Measurements from ENCODE around the gene FRAS1. TPM values are rescaled to one million over a fixed set of nuclear protein-coding genes. Genes with fewer than 3 reads are reported as not detected.

The FRAS1 gene
- total RNA-seq, 1 donor from 2014 or later: 20.2 TPM

DNA sequence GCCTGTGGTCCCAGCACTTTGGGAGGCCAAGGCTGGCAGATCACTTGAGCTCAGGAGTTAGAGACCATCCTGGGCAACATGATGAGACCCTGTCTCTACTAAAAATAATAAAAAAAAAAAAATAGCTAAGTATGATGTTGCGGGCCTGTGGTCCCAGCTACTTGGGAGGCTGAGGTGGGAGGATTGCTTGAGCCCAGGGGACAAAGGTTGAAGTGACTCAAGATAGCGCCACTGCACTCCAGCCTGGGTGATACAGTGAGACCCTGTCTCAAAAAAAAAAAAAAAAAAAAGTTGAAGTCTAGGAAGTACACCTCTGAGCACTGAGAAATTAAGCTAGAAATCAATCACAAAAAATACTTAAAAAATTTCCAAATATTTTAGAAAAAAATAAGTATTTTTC, 86.5 kb downstream of the FRAS1 start:
- no peak overlapping the region for H3K4me3 ChIP-seq
- intact Hi-C loops (cut with DNase I): no loop called here
- H3K27ac ChIP-seq: no peak overlapping the region
- no peaks in the 10 kb centered on the region for H3K36me3 ChIP-seq
- H3K4me1 ChIP-seq: no peaks in the 10 kb centered on the region
- TF ChIP-seq, protein P1, sequence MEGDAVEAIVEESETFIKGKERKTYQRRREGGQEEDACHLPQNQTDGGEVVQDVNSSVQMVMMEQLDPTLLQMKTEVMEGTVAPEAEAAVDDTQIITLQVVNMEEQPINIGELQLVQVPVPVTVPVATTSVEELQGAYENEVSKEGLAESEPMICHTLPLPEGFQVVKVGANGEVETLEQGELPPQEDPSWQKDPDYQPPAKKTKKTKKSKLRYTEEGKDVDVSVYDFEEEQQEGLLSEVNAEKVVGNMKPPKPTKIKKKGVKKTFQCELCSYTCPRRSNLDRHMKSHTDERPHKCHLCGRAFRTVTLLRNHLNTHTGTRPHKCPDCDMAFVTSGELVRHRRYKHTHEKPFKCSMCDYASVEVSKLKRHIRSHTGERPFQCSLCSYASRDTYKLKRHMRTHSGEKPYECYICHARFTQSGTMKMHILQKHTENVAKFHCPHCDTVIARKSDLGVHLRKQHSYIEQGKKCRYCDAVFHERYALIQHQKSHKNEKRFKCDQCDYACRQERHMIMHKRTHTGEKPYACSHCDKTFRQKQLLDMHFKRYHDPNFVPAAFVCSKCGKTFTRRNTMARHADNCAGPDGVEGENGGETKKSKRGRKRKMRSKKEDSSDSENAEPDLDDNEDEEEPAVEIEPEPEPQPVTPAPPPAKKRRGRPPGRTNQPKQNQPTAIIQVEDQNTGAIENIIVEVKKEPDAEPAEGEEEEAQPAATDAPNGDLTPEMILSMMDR (IDR thresholded peaks at IDR 0.05): no peak
- DNase-seq (no peak), ATAC-seq (no peak)
- H3K27me3 ChIP-seq: no peaks in the 10 kb centered on the region
- H3K9me3 ChIP-seq: no peaks in the 10 kb centered on the region

DNA sequence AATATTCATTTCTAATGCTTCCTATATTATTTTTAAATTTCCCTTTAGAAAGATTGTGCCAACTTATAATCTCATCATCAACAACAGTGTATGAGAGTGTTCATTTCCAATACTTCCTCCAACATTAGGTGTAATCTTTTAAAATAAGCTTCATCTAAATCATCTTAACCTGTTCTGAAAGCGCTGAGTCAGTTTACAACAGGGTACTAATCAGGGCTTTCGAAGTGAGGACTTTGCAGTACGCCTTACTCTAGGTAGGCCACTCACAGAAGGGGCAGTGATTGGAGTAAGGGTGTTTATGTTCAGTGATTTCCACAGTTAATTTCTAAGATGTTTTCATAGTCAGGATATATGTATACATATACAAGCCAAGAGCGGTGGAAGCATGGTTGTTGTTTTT, 87.9 kb downstream of the FRAS1 start:
- no peak for ATAC-seq
- TF ChIP-seq, protein P1 (IDR thresholded peaks at IDR 0.05): no peak
- no peak for DNase-seq
- intact Hi-C loops (cut with DNase I): no loop called here
- Histone ChIP-seq H3K36me3 (no peaks in the 10 kb centered on the region), H3K27ac (no peak overlapping the region), H3K4me3 (no peak overlapping the region), H3K9me3 (no peaks in the 10 kb centered on the region), H3K4me1 (no peaks in the 10 kb centered on the region), H3K27me3 (no peaks in the 10 kb centered on the region)

DNA sequence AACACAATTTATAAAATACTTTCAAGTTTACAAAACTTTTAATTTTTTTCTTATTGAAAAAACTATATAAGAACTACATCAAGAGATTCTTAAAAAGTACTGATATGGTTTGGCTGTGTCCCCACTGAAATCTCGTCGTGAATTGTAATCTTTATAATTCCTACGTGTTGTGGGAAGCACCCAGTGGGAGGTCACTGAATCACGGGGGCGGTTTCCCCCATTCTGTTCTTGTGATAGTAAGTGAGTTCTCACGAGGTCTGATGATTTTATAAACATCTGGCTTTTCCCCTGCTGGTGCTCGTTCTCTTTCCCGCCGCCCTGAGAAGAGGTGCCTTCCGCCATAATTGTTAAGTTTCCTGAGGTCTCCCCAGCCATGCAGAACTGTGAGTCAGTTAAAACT, 88.5 kb downstream of the FRAS1 start:
- H3K4me3 ChIP-seq: no peak overlapping the region
- TF ChIP-seq, protein P1 (IDR thresholded peaks at IDR 0.05): no peak
- intact Hi-C loops (cut with DNase I): no loop called here
- no peaks in the 10 kb centered on the region for H3K9me3 ChIP-seq
- H3K27me3 ChIP-seq: no peaks in the 10 kb centered on the region
- no peaks in the 10 kb centered on the region for H3K4me1 ChIP-seq
- ATAC-seq (no peak), DNase-seq (no peak)
- no peak overlapping the region for H3K27ac ChIP-seq
- no peaks in the 10 kb centered on the region for H3K36me3 ChIP-seq

DNA sequence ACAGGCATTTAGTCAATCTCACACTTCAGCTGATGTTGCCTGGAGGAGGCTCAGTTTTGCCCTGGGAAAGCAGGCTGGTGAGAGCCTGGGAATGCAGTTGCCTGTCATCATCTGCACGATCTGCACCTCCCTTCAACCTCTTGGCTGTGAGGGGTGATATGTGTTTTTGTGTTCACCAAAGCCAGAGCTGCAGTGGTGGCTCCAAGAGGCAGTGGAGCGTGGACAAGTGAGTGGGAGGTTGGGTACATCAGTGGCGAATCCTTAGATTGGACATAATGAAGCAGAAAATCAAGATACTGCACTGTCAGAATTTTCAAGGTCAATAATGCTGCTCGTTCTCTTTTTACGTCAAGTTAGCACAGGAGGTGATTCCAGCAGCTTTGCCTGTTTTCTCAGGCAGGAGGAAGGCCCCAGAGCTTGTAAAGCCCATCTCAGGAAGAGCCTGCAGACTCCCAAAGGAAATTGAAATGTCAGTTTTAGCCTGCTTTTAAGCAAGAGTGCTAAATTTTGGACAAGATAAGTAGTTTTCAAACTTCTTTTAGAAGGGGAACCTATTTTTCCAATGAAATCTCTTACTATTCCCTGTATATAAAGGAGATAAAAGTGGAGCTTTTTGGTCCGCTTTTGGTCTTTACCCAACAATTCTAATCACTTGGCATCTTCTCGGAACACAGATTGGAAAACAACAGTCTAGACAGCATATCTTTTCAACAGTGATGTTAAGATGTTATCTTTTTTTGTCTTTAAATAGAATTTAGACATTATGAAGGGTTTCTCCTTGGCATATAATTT, 92.8 kb downstream of the FRAS1 start:
- Histone ChIP-seq H3K9me3 (no peaks in the 10 kb centered on the region), H3K27ac (no peak overlapping the region), H3K27me3 (no peaks in the 10 kb centered on the region), H3K4me3 (no peak overlapping the region), H3K36me3 (no peaks in the 10 kb centered on the region), H3K4me1 (no peaks in the 10 kb centered on the region)
- DNase-seq: no peak
- TF ChIP-seq, protein P1 (IDR thresholded peaks at IDR 0.05): no peak
- ATAC-seq: no peak
- intact Hi-C loops (cut with DNase I): no loop called here

DNA sequence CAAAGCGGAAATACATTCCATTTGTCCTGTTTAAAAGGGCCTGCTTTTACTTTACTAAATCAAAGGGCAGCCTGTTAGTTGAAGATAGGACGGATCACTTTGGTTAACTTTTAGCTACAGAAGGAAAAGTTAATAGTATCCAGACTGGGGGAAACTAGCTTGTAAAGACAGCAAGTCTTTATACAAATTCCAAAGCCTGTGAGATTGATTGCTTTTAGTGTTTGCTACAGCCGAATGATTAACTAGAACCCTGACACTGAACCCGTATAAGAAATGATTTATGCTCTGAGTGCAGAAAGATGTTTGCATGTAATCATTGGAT, 93.4 kb downstream of the FRAS1 start:
- H3K4me1 ChIP-seq: no peaks in the 10 kb centered on the region
- DNase-seq (no peak), ATAC-seq (no peak)
- no peak overlapping the region for H3K27ac ChIP-seq
- TF ChIP-seq, protein P1 (IDR thresholded peaks at IDR 0.05): no peak
- intact Hi-C loops (cut with DNase I): no loop called here
- no peak overlapping the region for H3K4me3 ChIP-seq
- H3K9me3 ChIP-seq: no peaks in the 10 kb centered on the region
- no peaks in the 10 kb centered on the region for H3K36me3 ChIP-seq
- H3K27me3 ChIP-seq: no peaks in the 10 kb centered on the region

DNA sequence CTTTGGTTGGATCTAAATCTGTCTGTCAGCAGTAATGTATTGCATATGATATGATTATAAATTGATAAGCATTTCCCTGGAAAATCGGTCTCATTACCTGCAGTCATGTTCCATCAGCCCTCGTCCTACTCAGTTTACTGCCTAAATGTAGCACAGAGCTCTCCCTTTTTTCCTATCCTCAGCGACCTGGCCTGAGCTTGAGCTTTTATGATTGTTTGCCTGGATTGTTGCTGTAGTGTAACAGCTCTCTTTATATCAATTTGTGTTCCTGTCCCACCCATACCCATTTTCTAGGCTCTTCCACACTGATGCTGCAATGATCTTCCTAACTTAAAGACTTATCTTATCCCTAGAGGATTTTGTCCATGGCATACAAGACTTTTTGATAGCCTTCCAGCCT, 95.7 kb downstream of the FRAS1 start:
- TF ChIP-seq, protein P1 (IDR thresholded peaks at IDR 0.05): no peak
- H3K4me1 ChIP-seq: no peaks in the 10 kb centered on the region
- no peaks in the 10 kb centered on the region for H3K27me3 ChIP-seq
- H3K36me3 ChIP-seq: no peaks in the 10 kb centered on the region
- no peak overlapping the region for H3K4me3 ChIP-seq
- intact Hi-C loops (cut with DNase I): no loop called here
- no peak for ATAC-seq
- no peaks in the 10 kb centered on the region for H3K9me3 ChIP-seq
- DNase-seq: no peak
- H3K27ac ChIP-seq: no peak overlapping the region

Data from upper lobe of right lung (tissue), 1 donor.